ENCODE data around the gene CEL. TPM values are rescaled to one million over a fixed set of nuclear protein-coding genes. Genes with fewer than 3 reads are reported as not detected.

The CEL gene
- total RNA-seq, 4 donors from 2014 or later = 0.27 to 0.46 (median 0.33) TPM; not detected in 1

DNA sequence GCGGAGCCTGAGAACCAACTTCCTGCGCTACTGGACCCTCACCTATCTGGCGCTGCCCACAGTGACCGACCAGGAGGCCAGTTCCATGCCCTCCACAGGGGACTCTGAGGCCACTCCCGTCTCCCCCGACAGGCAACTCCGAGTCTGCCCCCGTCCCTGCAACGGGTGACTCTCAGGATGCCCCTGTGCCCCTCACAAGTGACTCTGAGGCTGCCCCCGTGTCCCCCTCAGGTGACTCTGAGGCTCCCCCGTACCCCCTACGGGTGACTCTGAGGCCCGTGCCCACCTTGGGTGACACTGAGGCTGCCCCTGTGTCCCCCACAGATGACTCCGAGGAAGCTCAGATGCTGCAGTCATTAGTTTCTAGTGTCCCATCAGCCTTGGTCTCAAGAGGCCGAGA, 25.1 kb downstream of the CEL start:
- no peaks in the 10 kb centered on the region for H3K27me3 ChIP-seq
- no peak for DNase-seq
- WGBS, 2 donors = 75% methylated on average over 6 to 10 of the region's 15 CpGs
- no peak for TF ChIP-seq POLR2A (IDR thresholded peaks at IDR 0.05)
- TF ChIP-seq, protein P1, sequence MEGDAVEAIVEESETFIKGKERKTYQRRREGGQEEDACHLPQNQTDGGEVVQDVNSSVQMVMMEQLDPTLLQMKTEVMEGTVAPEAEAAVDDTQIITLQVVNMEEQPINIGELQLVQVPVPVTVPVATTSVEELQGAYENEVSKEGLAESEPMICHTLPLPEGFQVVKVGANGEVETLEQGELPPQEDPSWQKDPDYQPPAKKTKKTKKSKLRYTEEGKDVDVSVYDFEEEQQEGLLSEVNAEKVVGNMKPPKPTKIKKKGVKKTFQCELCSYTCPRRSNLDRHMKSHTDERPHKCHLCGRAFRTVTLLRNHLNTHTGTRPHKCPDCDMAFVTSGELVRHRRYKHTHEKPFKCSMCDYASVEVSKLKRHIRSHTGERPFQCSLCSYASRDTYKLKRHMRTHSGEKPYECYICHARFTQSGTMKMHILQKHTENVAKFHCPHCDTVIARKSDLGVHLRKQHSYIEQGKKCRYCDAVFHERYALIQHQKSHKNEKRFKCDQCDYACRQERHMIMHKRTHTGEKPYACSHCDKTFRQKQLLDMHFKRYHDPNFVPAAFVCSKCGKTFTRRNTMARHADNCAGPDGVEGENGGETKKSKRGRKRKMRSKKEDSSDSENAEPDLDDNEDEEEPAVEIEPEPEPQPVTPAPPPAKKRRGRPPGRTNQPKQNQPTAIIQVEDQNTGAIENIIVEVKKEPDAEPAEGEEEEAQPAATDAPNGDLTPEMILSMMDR (IDR thresholded peaks at IDR 0.05) = no peak
- H3K4me1 ChIP-seq = no peaks in the 10 kb centered on the region
- H3K4me3 ChIP-seq (replicated peaks in 1 of 3) = no peak overlapping the region
- no peaks in the 10 kb centered on the region for H3K36me3 ChIP-seq
- intact Hi-C loops (cut with DNase I) = no loop called here
- H3K27ac ChIP-seq = no peak overlapping the region
- H3K9me3 ChIP-seq = no peaks in the 10 kb centered on the region

DNA sequence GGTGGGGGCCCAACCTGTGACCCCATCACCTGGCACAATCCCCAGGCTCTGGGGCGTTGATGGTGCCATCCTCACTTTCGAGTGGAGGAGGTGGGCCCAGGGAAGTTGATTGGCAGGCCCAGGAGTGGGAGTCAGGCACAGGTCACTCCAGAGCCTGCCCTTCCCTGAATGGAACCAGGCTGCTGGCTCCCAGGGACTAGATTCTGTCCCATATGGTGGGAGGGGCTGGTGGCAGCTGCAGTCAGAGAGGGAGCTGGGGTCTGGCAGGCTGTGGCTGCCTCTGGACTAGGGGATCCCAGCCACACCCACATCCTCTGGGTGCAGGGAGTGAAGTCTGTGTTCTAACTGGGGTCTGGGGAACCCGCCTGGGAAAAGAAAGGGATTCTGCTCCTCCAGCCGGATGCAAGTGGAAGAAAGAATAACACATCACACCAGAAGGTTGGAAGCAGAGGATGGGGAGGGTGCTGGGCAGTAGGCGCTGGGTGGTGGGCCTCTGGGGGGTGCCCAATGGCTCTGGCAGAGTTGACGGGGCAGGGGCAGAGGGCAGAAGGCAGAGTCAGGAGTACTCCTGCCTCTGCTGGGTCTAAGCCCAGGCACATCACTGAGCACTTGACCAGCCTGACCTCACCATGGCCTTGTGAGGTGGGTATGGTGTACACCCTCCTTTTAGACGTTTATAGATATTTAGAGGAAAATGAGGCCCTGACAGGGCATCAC, 25.8 kb downstream of the CEL start:
- Histone ChIP-seq H3K4me3 (replicated peaks in 1 of 3) (no peak overlapping the region), H3K9me3 (no peaks in the 10 kb centered on the region), H3K4me1 (no peaks in the 10 kb centered on the region), H3K36me3 (no peaks in the 10 kb centered on the region), H3K27me3 (no peaks in the 10 kb centered on the region), H3K27ac (no peak overlapping the region)
- TF ChIP-seq POLR2A (IDR thresholded peaks at IDR 0.05) = no peak
- TF ChIP-seq, protein P1 (IDR thresholded peaks at IDR 0.05) = no peak
- intact Hi-C loops (cut with DNase I) = no loop called here
- WGBS, 2 donors = 70 to 77% methylated on average over 5 to 7 of the region's 7 CpGs
- no peak for DNase-seq

DNA sequence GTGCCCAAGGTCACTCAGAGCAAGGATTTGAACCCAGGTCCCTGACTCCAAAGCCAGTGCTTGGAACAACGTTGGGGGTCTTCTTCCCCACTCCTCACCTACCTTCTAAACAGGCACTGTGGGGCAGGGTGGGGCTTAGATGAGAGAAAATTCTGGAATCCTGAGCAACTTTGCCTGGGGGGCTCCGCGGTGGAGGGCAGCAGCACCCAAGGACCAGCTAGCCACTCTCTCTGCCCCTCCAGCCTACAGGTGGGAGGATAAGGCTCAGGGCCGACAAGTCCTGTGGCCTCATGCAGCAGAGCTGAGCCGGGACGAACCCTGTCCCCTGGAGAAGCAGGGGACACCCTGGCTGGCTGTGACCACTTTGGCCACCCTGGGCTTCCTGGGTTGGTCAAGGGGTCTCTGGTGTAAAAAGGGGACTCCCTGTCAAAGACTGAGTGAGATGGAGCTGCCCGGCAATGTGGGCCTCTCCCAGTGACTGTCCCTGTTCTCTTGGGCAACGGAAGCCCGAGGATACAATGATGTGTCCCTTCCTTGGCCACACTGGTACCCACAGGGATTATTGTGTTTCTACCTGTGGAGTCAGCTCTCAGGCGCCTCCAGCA, 26.5 kb downstream of the CEL start:
- intact Hi-C loops (cut with DNase I) = no loop called here
- TF ChIP-seq, protein P1 (IDR thresholded peaks at IDR 0.05) = no peak
- TF ChIP-seq POLR2A (IDR thresholded peaks at IDR 0.05) = no peak
- WGBS, 2 donors = 94 to 96% methylated on average over 4 to 5 of the region's 10 CpGs
- H3K4me1 ChIP-seq = no peaks in the 10 kb centered on the region
- H3K4me3 ChIP-seq (replicated peaks in 1 of 3) = no peak overlapping the region
- no peaks in the 10 kb centered on the region for H3K27me3 ChIP-seq
- no peak for DNase-seq
- no peak overlapping the region for H3K27ac ChIP-seq
- no peaks in the 10 kb centered on the region for H3K9me3 ChIP-seq
- no peaks in the 10 kb centered on the region for H3K36me3 ChIP-seq

DNA sequence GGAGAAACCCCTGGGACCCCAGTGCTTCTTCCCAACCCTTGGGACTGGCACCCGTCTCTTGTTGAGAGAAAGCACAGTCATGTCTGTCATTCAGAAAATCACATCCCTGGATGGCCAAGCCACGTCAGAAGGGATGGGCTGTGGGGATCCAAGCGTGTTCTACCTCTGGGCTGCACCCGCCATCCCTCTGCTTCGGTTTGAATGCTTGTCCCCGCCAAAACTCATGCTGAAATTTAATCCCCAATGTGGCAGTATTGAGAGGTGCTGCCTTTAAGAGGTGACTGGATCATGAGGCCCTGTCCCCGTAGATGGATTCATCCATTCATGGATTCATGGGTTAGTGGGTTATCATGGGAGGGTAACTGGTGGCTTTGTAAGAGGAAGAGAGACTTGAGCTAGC, 27.0 kb downstream of the CEL start:
- no peaks in the 10 kb centered on the region for H3K27me3 ChIP-seq
- no peak overlapping the region for H3K4me3 ChIP-seq (replicated peaks in 1 of 3)
- no peak for TF ChIP-seq POLR2A (IDR thresholded peaks at IDR 0.05)
- TF ChIP-seq, protein P1 (IDR thresholded peaks at IDR 0.05) = no peak
- no peaks in the 10 kb centered on the region for H3K9me3 ChIP-seq
- intact Hi-C loops (cut with DNase I) = no loop called here
- no peak overlapping the region for H3K27ac ChIP-seq
- H3K36me3 ChIP-seq = no peaks in the 10 kb centered on the region
- H3K4me1 ChIP-seq = no peaks in the 10 kb centered on the region
- 96 to 97% methylated on average over 7 of the region's 7 CpGs for WGBS, 2 donors
- no peak for DNase-seq

DNA sequence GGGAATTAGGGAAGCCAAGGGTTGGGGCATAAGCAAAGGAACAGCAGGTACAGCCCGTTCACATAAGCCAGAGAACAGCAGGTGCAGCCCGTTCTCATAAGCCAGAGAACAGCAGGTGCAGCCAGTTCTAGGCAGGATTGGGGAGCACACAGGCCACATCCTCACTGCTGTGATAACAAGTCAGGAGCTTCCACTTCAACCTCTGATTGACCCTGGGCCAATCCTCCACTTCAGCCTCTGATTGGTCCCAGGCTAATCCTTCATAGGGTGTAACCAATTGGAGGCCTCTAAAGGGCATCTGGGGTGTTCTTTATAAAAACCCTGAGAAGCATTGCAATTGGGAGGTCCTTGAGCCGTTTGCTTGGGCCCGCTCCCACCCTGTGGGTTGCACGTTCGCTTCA, 27.5 kb downstream of the CEL start:
- H3K4me3 ChIP-seq (replicated peaks in 1 of 3) = no peak overlapping the region
- no peaks in the 10 kb centered on the region for H3K36me3 ChIP-seq
- no peak for DNase-seq
- H3K4me1 ChIP-seq = no peaks in the 10 kb centered on the region
- TF ChIP-seq, protein P1 (IDR thresholded peaks at IDR 0.05) = no peak
- no peak for TF ChIP-seq POLR2A (IDR thresholded peaks at IDR 0.05)
- H3K27ac ChIP-seq = no peak overlapping the region
- WGBS, 2 donors = 87 to 90% methylated on average over 6 of the region's 6 CpGs
- H3K9me3 ChIP-seq = no peaks in the 10 kb centered on the region
- intact Hi-C loops (cut with DNase I) = no loop called here
- no peaks in the 10 kb centered on the region for H3K27me3 ChIP-seq
